Smooth muscle cell (in vitro differentiated cells): ENCODE data around the gene MTG2. TPM values are rescaled to one million over a fixed set of nuclear protein-coding genes. Genes with fewer than 3 reads are reported as not detected.

ENCODE experiments used
- DNase-seq: peaks from one replicate; lab custom pipeline; 2025; ENCODE audit not compliant: unreplicated experiment; lab: John Stamatoyannopoulos, UW
- H2AFZ ChIP-seq: fragments of 200-600 bp; sonication (generic); 2 replicates; pipeline ENCODE4 v1.6.0; 2016; ENCODE audit warnings: antibody characterized with exemption, low read depth, mild to moderate bottlenecking
- H3F3A ChIP-seq: fragments of 200-600 bp; sonication (generic); 2 replicates; pipeline ENCODE4 v1.6.0; 2017; ENCODE audit warnings: antibody characterized with exemption, low read depth
- H3K27ac ChIP-seq: fragments of 200-600 bp; sonication (generic); 2 replicates; pipeline ENCODE4 v1.5.1; 2016; ENCODE audit warnings: low read depth, mild to moderate bottlenecking
- H3K27me3 ChIP-seq: fragments of 200-600 bp; sonication (generic); 2 replicates; pipeline ENCODE4 v1.6.1; 2016; ENCODE audit warnings: low read depth, mild to moderate bottlenecking
- H3K36me3 ChIP-seq: fragments of 200-600 bp; sonication (generic); 2 replicates; pipeline ENCODE4 v1.5.1; 2016; ENCODE audit warnings: low read depth
- H3K4me1 ChIP-seq: fragments of 200-600 bp; sonication (generic); 2 replicates; pipeline ENCODE4 v1.5.1; 2016; ENCODE audit warnings: low read depth
- H3K4me2 ChIP-seq: fragments of 200-600 bp; sonication (generic); 2 replicates; pipeline ENCODE4 v1.6.0; 2016; ENCODE audit warnings: mild to moderate bottlenecking
- H3K4me3 ChIP-seq: fragments of 200-600 bp; sonication (generic); 2 replicates; pipeline ENCODE4 v1.5.1; 2016; ENCODE audit warnings: mild to moderate bottlenecking
- H3K79me2 ChIP-seq: fragments of 200-600 bp; sonication (generic); 2 replicates; pipeline ENCODE4 v1.6.0; 2016; ENCODE audit warnings: low read depth, mild to moderate bottlenecking
- H3K9ac ChIP-seq: fragments of 200-600 bp; sonication (generic); 2 replicates; pipeline ENCODE4 v1.6.0; 2016; ENCODE audit warnings: low read depth
- H3K9me3 ChIP-seq: fragments of 200-600 bp; sonication (generic); replicated peaks from 2 replicates; pipeline ENCODE4 v1.5.1; 2016; ENCODE audit warnings: low read depth
- H4K20me1 ChIP-seq: fragments of 200-600 bp; sonication (generic); 2 replicates; pipeline ENCODE4 v1.6.0; 2016; ENCODE audit warnings: low read depth
- WGBS: methylation state at CpG from one replicate; pipeline ENCODE4 v1.1.7; 2016; ENCODE audit warnings: low lambda C conversion rate; 5-methylcytosine and 5-hydroxymethylcytosine counted together
- polyA plus RNA-seq: library from polyadenylated mRNA; unstranded; fragments of >200 nt; fragmentation: Nextera tagmentation; extraction: Ambion mirVana; gene quantifications from 2 replicates; pipeline ENCODE4 v1.2.1, GENCODE V29; 2016
- total RNA-seq: library from RNA; depleted of rRNA; stranded (reverse); fragments of >200 nt; gene quantifications from 2 replicates; pipeline ENCODE4 v1.2.3, GENCODE V29; 2014
- TF ChIP-seq, protein P1 (sequence below): fragments of 200-600 bp; sonication (generic); IDR thresholded peaks from 2 replicates; pipeline ENCODE4 v1.5.1; 2017; ENCODE audit warnings: borderline replicate concordance, mild to moderate bottlenecking, antibody characterized with exemption; ENCODE audit not compliant: insufficient read depth, poor library complexity, severe bottlenecking

The MTG2 gene
- total and polyA plus RNA-seq, 2 experiments from 2014 or later = 17.9 to 21.9 TPM

DNA sequence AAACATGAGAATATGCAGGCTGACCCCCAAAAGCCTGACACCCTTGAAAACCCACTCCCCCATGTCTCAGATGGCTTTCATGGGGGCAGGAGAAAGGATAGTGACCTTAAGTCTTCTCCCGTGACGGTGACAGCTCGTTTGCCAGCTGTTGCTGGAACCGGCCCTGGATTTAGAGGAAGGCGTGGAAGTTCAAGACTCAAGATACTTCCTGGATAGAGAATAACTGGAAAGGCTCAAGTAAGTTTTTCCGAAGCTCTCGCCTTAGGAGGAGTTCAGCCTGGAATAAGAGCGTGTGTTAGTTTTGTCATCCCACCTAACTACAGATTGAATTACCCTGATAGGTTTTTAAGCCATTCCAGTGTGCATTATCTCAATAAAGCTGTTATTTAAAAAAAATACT is 11.6 kb upstream of the MTG2 start:
- Histone ChIP-seq H3K36me3 (no peaks in the 10 kb centered on the region), H4K20me1 (no peaks in the 10 kb centered on the region), H3K27me3 (no peaks in the 10 kb centered on the region), H3K79me2 (no peaks in the 10 kb centered on the region), H3K4me3 (no peak overlapping the region), H3K27ac (no peak overlapping the region), H3K4me1 (no peaks in the 10 kb centered on the region), H3F3A (no peaks in the 10 kb centered on the region), H3K9ac (no peak overlapping the region), H3K4me2 (no peak overlapping the region), H3K9me3 (no peaks in the 10 kb centered on the region), H2AFZ (no peak overlapping the region)
- 89% methylated on average over 8 of the region's 8 CpGs for WGBS
- TF ChIP-seq, protein P1, sequence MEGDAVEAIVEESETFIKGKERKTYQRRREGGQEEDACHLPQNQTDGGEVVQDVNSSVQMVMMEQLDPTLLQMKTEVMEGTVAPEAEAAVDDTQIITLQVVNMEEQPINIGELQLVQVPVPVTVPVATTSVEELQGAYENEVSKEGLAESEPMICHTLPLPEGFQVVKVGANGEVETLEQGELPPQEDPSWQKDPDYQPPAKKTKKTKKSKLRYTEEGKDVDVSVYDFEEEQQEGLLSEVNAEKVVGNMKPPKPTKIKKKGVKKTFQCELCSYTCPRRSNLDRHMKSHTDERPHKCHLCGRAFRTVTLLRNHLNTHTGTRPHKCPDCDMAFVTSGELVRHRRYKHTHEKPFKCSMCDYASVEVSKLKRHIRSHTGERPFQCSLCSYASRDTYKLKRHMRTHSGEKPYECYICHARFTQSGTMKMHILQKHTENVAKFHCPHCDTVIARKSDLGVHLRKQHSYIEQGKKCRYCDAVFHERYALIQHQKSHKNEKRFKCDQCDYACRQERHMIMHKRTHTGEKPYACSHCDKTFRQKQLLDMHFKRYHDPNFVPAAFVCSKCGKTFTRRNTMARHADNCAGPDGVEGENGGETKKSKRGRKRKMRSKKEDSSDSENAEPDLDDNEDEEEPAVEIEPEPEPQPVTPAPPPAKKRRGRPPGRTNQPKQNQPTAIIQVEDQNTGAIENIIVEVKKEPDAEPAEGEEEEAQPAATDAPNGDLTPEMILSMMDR = no peak
- DNase-seq = no peak

DNA sequence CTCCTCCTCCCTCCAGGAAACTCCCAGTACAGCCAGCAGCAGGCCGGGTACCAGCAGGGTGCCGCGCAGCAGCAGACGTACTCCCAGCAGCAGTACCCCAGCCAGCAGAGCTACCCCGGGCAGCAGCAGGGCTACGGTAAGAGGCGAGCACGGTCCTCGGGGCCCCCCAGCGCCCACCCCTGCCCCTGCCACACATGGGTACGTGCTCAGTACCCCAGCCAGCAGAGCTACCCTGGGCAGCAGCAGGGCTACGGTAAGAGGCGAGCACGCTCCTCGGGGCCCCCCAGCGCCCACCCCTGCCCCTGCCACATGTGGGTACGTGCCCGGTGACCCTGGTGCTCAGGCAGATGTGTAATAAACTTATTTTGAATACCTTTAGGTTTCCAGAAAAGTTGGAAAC is 10.2 kb upstream of the MTG2 start:
- 97% methylated on average over 18 of the region's 18 CpGs for WGBS
- H4K20me1 ChIP-seq = no peaks in the 10 kb centered on the region
- H3K9me3 ChIP-seq = no peaks in the 10 kb centered on the region
- TF ChIP-seq, protein P1 = no peak
- H3K79me2 ChIP-seq = no peaks in the 10 kb centered on the region
- H3K27me3 ChIP-seq = no peaks in the 10 kb centered on the region
- H3K4me1 ChIP-seq = no peaks in the 10 kb centered on the region
- no peak overlapping the region for H2AFZ ChIP-seq
- H3F3A ChIP-seq = no peaks in the 10 kb centered on the region
- H3K4me3 ChIP-seq = no peak overlapping the region
- DNase-seq = no peak
- no peak overlapping the region for H3K27ac ChIP-seq
- no peak overlapping the region for H3K4me2 ChIP-seq
- no peaks in the 10 kb centered on the region for H3K36me3 ChIP-seq
- H3K9ac ChIP-seq = no peak overlapping the region

DNA sequence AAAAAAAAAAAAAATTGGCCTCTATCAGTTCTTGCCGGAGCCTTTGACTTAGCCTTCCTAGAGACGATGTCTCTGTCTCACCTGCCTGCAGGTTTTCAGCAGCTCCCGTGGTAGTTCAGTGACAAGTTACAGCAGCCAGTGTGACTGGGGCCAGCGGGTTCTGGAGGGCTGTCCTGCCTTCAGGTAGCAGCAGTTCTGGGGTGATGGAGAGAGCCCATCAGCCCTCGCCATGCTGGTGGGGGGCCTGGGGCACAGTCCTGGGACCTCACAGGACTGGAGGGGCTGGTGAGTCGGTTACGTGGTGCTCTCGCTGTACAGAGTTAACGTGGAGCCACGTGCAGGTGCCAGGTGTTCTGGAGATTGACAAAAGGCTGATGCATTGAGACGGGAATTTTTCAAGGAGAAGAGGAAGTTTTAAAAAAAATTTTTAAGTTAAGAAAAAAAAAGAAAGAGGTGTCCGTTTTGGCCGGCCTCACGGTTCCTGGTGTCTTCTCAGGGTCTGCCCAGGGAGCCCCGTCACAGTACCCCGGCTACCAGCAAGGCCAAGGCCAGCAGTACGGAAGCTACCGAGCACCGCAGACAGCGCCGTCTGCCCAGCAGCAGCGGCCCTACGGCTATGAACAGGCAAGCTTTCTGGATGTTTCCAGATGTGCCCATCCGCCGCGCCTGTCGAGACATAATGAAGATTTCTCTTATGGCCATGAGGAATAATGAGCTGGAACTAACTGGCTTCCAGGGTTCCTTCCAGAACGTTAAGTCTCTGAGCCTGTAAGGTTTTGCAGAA is 8.6 kb upstream of the MTG2 start:
- H3K36me3 ChIP-seq = no peaks in the 10 kb centered on the region
- 97% methylated on average over 28 of the region's 28 CpGs for WGBS

More for the DNA sequence above, 8.6 kb upstream of the MTG2 start:
- Histone ChIP-seq H2AFZ (no peak overlapping the region), H3K4me3 (no peak overlapping the region), H3K27ac (no peak overlapping the region), H3K9me3 (no peaks in the 10 kb centered on the region), H4K20me1 (no peaks in the 10 kb centered on the region), H3K4me2 (no peak overlapping the region), H3K9ac (no peak overlapping the region), H3K4me1 (no peaks in the 10 kb centered on the region), H3K79me2 (no peaks in the 10 kb centered on the region), H3K27me3 (no peaks in the 10 kb centered on the region), H3F3A (no peaks in the 10 kb centered on the region)
- TF ChIP-seq, protein P1 = no peak
- no peak for DNase-seq
